ENCODE results near the gene ANKS3.

GRCh38 chr16:4733211-4733742 is 794 bp downstream of the ANKS3 start:
- TF ChIP-seq, protein P1, sequence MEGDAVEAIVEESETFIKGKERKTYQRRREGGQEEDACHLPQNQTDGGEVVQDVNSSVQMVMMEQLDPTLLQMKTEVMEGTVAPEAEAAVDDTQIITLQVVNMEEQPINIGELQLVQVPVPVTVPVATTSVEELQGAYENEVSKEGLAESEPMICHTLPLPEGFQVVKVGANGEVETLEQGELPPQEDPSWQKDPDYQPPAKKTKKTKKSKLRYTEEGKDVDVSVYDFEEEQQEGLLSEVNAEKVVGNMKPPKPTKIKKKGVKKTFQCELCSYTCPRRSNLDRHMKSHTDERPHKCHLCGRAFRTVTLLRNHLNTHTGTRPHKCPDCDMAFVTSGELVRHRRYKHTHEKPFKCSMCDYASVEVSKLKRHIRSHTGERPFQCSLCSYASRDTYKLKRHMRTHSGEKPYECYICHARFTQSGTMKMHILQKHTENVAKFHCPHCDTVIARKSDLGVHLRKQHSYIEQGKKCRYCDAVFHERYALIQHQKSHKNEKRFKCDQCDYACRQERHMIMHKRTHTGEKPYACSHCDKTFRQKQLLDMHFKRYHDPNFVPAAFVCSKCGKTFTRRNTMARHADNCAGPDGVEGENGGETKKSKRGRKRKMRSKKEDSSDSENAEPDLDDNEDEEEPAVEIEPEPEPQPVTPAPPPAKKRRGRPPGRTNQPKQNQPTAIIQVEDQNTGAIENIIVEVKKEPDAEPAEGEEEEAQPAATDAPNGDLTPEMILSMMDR (IDR thresholded peaks at IDR 0.05; ENCODE audit: borderline replicate concordance, extremely low read depth, low read length, poor library complexity, severe bottlenecking): no peak
- no peak for TF ChIP-seq EZH2 (IDR thresholded peaks at IDR 0.05; ENCODE audit: borderline replicate concordance, low read depth, low read length, severe bottlenecking)

All from DND-41 (cell line).